ENCODE measurements around the gene ISYNA1. TPM values are rescaled to one million over a fixed set of nuclear protein-coding genes. Genes with fewer than 3 reads are reported as not detected.
A peak's percentile ranks its signal among the peaks of the same experiment; 100 is the strongest.

Gene ISYNA1
- total and polyA plus RNA-seq, 4 donors = 14.7 to 56.7 (median 25.0) TPM

GRCh38 chr19:18467978-18468377, 30.0 kb upstream of the ISYNA1 start:
- WGBS, 2 donors = 93 to 97% methylated on average over 3 of the region's 3 CpGs
- TF ChIP-seq, protein P1, sequence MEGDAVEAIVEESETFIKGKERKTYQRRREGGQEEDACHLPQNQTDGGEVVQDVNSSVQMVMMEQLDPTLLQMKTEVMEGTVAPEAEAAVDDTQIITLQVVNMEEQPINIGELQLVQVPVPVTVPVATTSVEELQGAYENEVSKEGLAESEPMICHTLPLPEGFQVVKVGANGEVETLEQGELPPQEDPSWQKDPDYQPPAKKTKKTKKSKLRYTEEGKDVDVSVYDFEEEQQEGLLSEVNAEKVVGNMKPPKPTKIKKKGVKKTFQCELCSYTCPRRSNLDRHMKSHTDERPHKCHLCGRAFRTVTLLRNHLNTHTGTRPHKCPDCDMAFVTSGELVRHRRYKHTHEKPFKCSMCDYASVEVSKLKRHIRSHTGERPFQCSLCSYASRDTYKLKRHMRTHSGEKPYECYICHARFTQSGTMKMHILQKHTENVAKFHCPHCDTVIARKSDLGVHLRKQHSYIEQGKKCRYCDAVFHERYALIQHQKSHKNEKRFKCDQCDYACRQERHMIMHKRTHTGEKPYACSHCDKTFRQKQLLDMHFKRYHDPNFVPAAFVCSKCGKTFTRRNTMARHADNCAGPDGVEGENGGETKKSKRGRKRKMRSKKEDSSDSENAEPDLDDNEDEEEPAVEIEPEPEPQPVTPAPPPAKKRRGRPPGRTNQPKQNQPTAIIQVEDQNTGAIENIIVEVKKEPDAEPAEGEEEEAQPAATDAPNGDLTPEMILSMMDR (IDR thresholded peaks at IDR 0.05; ENCODE audit: control extremely low read depth, extremely low read depth) = no peak
- no peak overlapping the region for H3K9ac ChIP-seq (ENCODE audit: insufficient read depth in 1 of 2, low read length in 2 of 2)
- H3K4me3 ChIP-seq = no peak overlapping the region
- peaks cover 0 to 21% (median 14%) of the 10 kb centered on the region in 5 donors for H3K4me1 ChIP-seq (ENCODE audit: control insufficient read depth in 5 of 5, insufficient read depth in 5 of 5, low read length in 5 of 5)
- no peaks in the 10 kb centered on the region for H3K27me3 ChIP-seq (ENCODE audit: control insufficient read depth in 3 of 3, insufficient read depth in 3 of 3, low read length in 2 of 3)
- peaks cover 0 to 19% (median 0%) of the 10 kb centered on the region in 4 donors for H3K36me3 ChIP-seq (ENCODE audit: control insufficient read depth in 4 of 4, insufficient read depth in 4 of 4, low read length in 4 of 4)
- DNase-seq (no peak), ATAC-seq (ENCODE audit: insufficient read depth, low FRiP score) (no peak)
- peak overlapping the region in 1 of 2 donors; percentile 9 for H3K27ac ChIP-seq (ENCODE audit: low read depth in 1 of 2, low read length in 1 of 2)
- no peaks in the 10 kb centered on the region for H3K9me3 ChIP-seq (ENCODE audit: control insufficient read depth in 4 of 4, insufficient read depth in 3 of 4, low read length in 3 of 4)

DNA sequence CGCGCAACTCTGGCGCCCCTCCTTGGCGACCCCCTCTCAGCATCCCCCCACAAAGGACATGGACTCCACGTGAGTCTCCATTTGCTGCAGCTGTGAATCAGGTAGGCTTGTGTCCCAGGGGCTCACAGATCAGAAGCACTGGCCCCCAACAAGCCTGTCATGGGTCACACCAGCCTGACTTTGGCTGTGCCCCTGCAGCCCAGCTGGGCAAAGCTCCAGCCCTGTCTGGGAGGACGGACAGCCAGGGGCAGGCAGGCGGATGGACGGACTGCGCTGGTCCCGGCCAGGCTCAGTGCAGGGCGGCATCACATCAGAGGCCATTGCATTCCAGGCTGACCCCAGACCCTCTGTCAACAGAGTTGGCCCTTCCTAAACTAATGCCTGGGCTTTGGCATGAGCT, 28.4 kb upstream of the ISYNA1 start:
- Histone ChIP-seq H3K36me3 (ENCODE audit: control insufficient read depth in 4 of 4, insufficient read depth in 4 of 4, low read length in 4 of 4) (peaks cover 0 to 15% (median 4%) of the 10 kb centered on the region in 4 donors), H3K27me3 (ENCODE audit: control insufficient read depth in 3 of 3, insufficient read depth in 3 of 3, low read length in 2 of 3) (no peaks in the 10 kb centered on the region), H3K9ac (ENCODE audit: insufficient read depth in 1 of 2, low read length in 2 of 2) (no peak overlapping the region), H3K9me3 (ENCODE audit: control insufficient read depth in 4 of 4, insufficient read depth in 3 of 4, low read length in 3 of 4) (no peaks in the 10 kb centered on the region), H3K4me1 (ENCODE audit: control insufficient read depth in 5 of 5, insufficient read depth in 5 of 5, low read length in 5 of 5) (peaks cover 0 to 21% (median 14%) of the 10 kb centered on the region in 5 donors), H3K4me3 (no peak overlapping the region), H3K27ac (ENCODE audit: low read depth in 1 of 2, low read length in 1 of 2) (peak overlapping the region in 1 of 2 donors; percentile 11)
- 94 to 98% methylated on average over 11 of the region's 11 CpGs for WGBS, 2 donors
- TF ChIP-seq, protein P1 (IDR thresholded peaks at IDR 0.05; ENCODE audit: control extremely low read depth, extremely low read depth) = no peak
- ATAC-seq (ENCODE audit: insufficient read depth, low FRiP score) (no peak), DNase-seq (no peak)

DNA sequence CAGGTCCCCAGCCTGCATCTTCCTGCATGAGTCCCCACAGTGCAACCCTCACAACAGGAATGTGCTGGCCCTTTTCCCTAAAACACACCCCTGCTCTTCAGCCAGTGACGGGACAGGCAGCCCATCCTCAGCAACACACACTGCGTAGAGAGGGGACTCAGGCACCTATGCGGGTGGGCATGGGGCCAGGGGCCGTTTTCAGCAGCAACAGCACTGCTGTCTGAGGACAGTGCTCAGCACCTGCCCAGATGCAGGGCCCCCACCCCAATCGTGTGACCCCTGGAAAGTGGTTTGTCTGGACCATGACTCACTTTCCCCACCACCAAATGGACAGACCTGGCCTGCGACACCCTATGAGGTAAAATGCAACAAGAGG, 28.0 kb upstream of the ISYNA1 start:
- Histone ChIP-seq H3K27ac (ENCODE audit: low read depth in 1 of 2, low read length in 1 of 2) (peak overlapping the region in 1 of 2 donors; percentile 11), H3K4me3 (no peak overlapping the region), H3K27me3 (ENCODE audit: control insufficient read depth in 3 of 3, insufficient read depth in 3 of 3, low read length in 2 of 3) (no peaks in the 10 kb centered on the region), H3K9ac (ENCODE audit: insufficient read depth in 1 of 2, low read length in 2 of 2) (no peak overlapping the region), H3K4me1 (ENCODE audit: control insufficient read depth in 5 of 5, insufficient read depth in 5 of 5, low read length in 5 of 5) (peaks cover 0 to 21% (median 14%) of the 10 kb centered on the region in 5 donors), H3K9me3 (ENCODE audit: control insufficient read depth in 4 of 4, insufficient read depth in 3 of 4, low read length in 3 of 4) (no peaks in the 10 kb centered on the region), H3K36me3 (ENCODE audit: control insufficient read depth in 4 of 4, insufficient read depth in 4 of 4, low read length in 4 of 4) (peaks cover 0 to 19% (median 6%) of the 10 kb centered on the region in 4 donors)
- WGBS, 2 donors = 87 to 95% methylated on average over 6 of the region's 6 CpGs
- DNase-seq (no peak), ATAC-seq (ENCODE audit: insufficient read depth, low FRiP score) (no peak)
- TF ChIP-seq, protein P1 (IDR thresholded peaks at IDR 0.05; ENCODE audit: control extremely low read depth, extremely low read depth) = no peak
